Measurements from ENCODE around the gene ADGRE2. TPM values are rescaled to one million over a fixed set of nuclear protein-coding genes. Genes with fewer than 3 reads are reported as not detected.

The ADGRE2 gene
- total and polyA plus RNA-seq, 2 of the 4 experiments (the other 2 are of a cell fraction) = not detected

- intact Hi-C loops (cut with micrococcal nuclease) = no loop called here
Measured at GRCh38 chr19:14772467-14772866, 5.9 kb downstream of the ADGRE2 start.

More at GRCh38 chr19:14772467-14772866, 5.9 kb downstream of the ADGRE2 start:
- WGBS, 2 experiments (ENCODE audit: extremely low coverage in 2 of 2, insufficient read length in 1 of 2) = 50% methylated on average over 1 of the region's 8 CpGs; no CpG with 5 or more reads in 1 of the 2 experiments
- Histone ChIP-seq H3K27me3 (ENCODE audit: control insufficient read depth, insufficient read depth, low read length) (no peaks in the 10 kb centered on the region), H3K9me1 (ENCODE audit: insufficient read depth, low read length) (no peaks in the 10 kb centered on the region), H3K4me2 (ENCODE audit: low read depth, low read length) (no peak overlapping the region), H3K9ac (ENCODE audit: low read depth, low read length) (no peak overlapping the region), H3K36me3 (ENCODE audit: control insufficient read depth, insufficient read depth, low read length) (no peaks in the 10 kb centered on the region), H2BK120ac (ENCODE audit: low read depth, low read length) (no peak overlapping the region), H4K5ac (ENCODE audit: low read depth, low read length) (no peak overlapping the region), H2BK15ac (ENCODE audit: low read depth, low read length) (no peak overlapping the region), H3K14ac (replicated peaks; ENCODE audit: low read depth, low read length) (no peak overlapping the region), H2AK5ac (ENCODE audit: low read depth, low read length) (no peak overlapping the region), H3K27ac (ENCODE audit: insufficient read depth, low read length) (no peak overlapping the region), H3K23ac (ENCODE audit: low read depth, low read length) (no peak overlapping the region), H3K4ac (ENCODE audit: low read depth, low read length) (no peak overlapping the region), H2AK9ac (replicated peaks; ENCODE audit: low read depth, low read length, poor library complexity) (no peak overlapping the region), H4K91ac (ENCODE audit: insufficient read depth, low read depth, low read length) (no peak overlapping the region), H3K79me1 (ENCODE audit: low read depth in 1 of 2, low read length in 2 of 2) (no peaks in the 10 kb centered on the region), H2AFZ (replicated peaks; ENCODE audit: low read length, poor library complexity) (no peak overlapping the region), H3K18ac (ENCODE audit: low read depth, low read length) (no peak overlapping the region), H3K56ac (ENCODE audit: extremely low read depth, insufficient read depth, low read length) (no peak overlapping the region), H3K9me3 (ENCODE audit: control insufficient read depth, insufficient read depth, low read length) (peaks cover 17% of the 10 kb centered on the region), H4K8ac (ENCODE audit: low read depth in 2 of 2, low read length in 2 of 2) (no peak overlapping the region), H4K20me1 (ENCODE audit: insufficient read depth, low read length) (no peaks in the 10 kb centered on the region), H3K4me3 (ENCODE audit: insufficient read depth, low read depth, low read length) (no peak overlapping the region), H3K4me1 (ENCODE audit: control insufficient read depth, insufficient read depth, low read length) (no peaks in the 10 kb centered on the region), H2BK20ac (ENCODE audit: low read depth, low read length) (no peak overlapping the region), H2BK5ac (ENCODE audit: low read depth, low read length, poor library complexity, severe bottlenecking) (no peak overlapping the region)
- DNase-seq (no peak), ATAC-seq (ENCODE audit: low read depth) (no peak)
- ChIA-PET POLR2A (ENCODE audit: unreplicated experiment) (no interaction called here), CTCF (no interaction called here)
- in situ Hi-C loops (cut with MboI; ENCODE audit: low sequenced_read_pairs) = no loop called here
- dilution Hi-C loops (cut with HindIII; ENCODE audit: low sequenced_read_pairs, unreplicated experiment) = no loop called here
- BruUV-seq (replicated peaks) = no TSS peak
- TF ChIP-seq RCOR1 (IDR thresholded peaks at IDR 0.05; ENCODE audit: insufficient replicate concordance, low read length) = no peak
- TF ChIP-seq MXI1 (IDR thresholded peaks at IDR 0.05; ENCODE audit: borderline replicate concordance, low read depth, low read length) = no peak
- TF ChIP-seq, protein P1, sequence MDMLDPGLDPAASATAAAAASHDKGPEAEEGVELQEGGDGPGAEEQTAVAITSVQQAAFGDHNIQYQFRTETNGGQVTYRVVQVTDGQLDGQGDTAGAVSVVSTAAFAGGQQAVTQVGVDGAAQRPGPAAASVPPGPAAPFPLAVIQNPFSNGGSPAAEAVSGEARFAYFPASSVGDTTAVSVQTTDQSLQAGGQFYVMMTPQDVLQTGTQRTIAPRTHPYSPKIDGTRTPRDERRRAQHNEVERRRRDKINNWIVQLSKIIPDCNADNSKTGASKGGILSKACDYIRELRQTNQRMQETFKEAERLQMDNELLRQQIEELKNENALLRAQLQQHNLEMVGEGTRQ (IDR thresholded peaks at IDR 0.05; ENCODE audit: low read depth, low read length) = no peak
- TF ChIP-seq SMC3 (IDR thresholded peaks at IDR 0.05; ENCODE audit: low read depth, low read length) = no peak
- TF ChIP-seq FOS (IDR thresholded peaks at IDR 0.05; ENCODE audit: low read depth, low read length) = no peak
- no peak for TF ChIP-seq CTCF (conservative IDR thresholded peaks at IDR 0.05; ENCODE audit: low read depth, low read length)
- TF ChIP-seq RFX5 (IDR thresholded peaks at IDR 0.05; ENCODE audit: low read depth, low read length) = no peak
- TF ChIP-seq MAFK (IDR thresholded peaks at IDR 0.05; ENCODE audit: low read depth, low read length) = no peak
- no peak for TF ChIP-seq CHD1 (IDR thresholded peaks at IDR 0.05; ENCODE audit: low read depth, low read length)
- TF ChIP-seq POLR2A (IDR thresholded peaks at IDR 0.05; ENCODE audit: low read depth, low read length) = no peak
- no peak for TF ChIP-seq BHLHE40 (IDR thresholded peaks at IDR 0.05; ENCODE audit: low read depth, low read length)
- TF ChIP-seq NFE2L2 (IDR thresholded peaks at IDR 0.05; ENCODE audit: low read depth, low read length) = no peak
- no peak for TF ChIP-seq CEBPB (IDR thresholded peaks at IDR 0.05; ENCODE audit: low read depth, low read length)
- TF ChIP-seq MAZ (IDR thresholded peaks at IDR 0.05; ENCODE audit: borderline replicate concordance, low read depth, low read length) = no peak
- TF ChIP-seq, protein P2, sequence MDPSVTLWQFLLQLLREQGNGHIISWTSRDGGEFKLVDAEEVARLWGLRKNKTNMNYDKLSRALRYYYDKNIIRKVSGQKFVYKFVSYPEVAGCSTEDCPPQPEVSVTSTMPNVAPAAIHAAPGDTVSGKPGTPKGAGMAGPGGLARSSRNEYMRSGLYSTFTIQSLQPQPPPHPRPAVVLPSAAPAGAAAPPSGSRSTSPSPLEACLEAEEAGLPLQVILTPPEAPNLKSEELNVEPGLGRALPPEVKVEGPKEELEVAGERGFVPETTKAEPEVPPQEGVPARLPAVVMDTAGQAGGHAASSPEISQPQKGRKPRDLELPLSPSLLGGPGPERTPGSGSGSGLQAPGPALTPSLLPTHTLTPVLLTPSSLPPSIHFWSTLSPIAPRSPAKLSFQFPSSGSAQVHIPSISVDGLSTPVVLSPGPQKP (IDR thresholded peaks at IDR 0.05; ENCODE audit: borderline replicate concordance, low read depth, low read length) = no peak
